HUES48 (cell line): ENCODE measurements around the gene PXN.

ENCODE experiments used
- H3K27ac ChIP-seq: one replicate; pipeline ENCODE4 v1.7.0; 2013; ENCODE audit warnings: low read depth, low read length, inconsistent platforms
- H3K27me3 ChIP-seq: 2 replicates; pipeline ENCODE4 v1.6.1; 2013; ENCODE audit warnings: mild to moderate bottlenecking, low read length; ENCODE audit not compliant: control insufficient read depth, insufficient read depth
- H3K36me3 ChIP-seq: 2 replicates; pipeline ENCODE4 v1.6.1; 2013; ENCODE audit warnings: low read length; ENCODE audit not compliant: control insufficient read depth, insufficient read depth
- H3K4me1 ChIP-seq: 2 replicates; pipeline ENCODE4 v1.6.1; 2013; ENCODE audit warnings: mild to moderate bottlenecking, low read length; ENCODE audit not compliant: control insufficient read depth, insufficient read depth
- H3K4me3 ChIP-seq: 2 replicates; pipeline ENCODE4 v1.5.1; 2013; ENCODE audit warnings: mild to moderate bottlenecking, low read depth, low read length
- H3K9ac ChIP-seq: 2 replicates; pipeline ENCODE4 v1.6.1; 2013; ENCODE audit warnings: mild to moderate bottlenecking, low read depth, low read length, moderate library complexity
- H3K9me3 ChIP-seq: 2 replicates; pipeline ENCODE4 v1.6.1; 2013; ENCODE audit warnings: low read length; ENCODE audit not compliant: control insufficient read depth, insufficient read depth

PXN gene

GRCh38 chr12:120161852-120162251 lies 103.7 kb downstream of the PXN start:
- Histone ChIP-seq H3K27ac (no peak overlapping the region), H3K36me3 (peaks cover 85% of the 10 kb centered on the region), H3K4me3 (no peak overlapping the region), H3K9ac (no peak overlapping the region), H3K4me1 (no peaks in the 10 kb centered on the region), H3K27me3 (no peaks in the 10 kb centered on the region), H3K9me3 (no peaks in the 10 kb centered on the region)
